SK-N-MC (cell line): ENCODE measurements around the gene CDH1.

ENCODE experiments used
- EZH2 ChIP-seq: fragments of 200-600 bp; sonication (generic); IDR thresholded peaks from one replicate; pipeline ENCODE4 v1.6.1; 2017; ENCODE audit warnings: antibody characterized with exemption
- FOXP2 ChIP-seq: optimal IDR thresholded peaks from 2 replicates; pipeline ENCODE3; 2011; ENCODE audit warnings: mild to moderate bottlenecking, moderate library complexity; ENCODE audit not compliant: insufficient read depth; ENCODE audit errors: extremely low read length, control extremely low read depth
- POLR2AphosphoS5 ChIP-seq: IDR thresholded peaks from 2 replicates; pipeline ENCODE4 v1.6.1; 2012; ENCODE audit warnings: mild to moderate bottlenecking, low read depth, low read length, borderline replicate concordance

DNA sequence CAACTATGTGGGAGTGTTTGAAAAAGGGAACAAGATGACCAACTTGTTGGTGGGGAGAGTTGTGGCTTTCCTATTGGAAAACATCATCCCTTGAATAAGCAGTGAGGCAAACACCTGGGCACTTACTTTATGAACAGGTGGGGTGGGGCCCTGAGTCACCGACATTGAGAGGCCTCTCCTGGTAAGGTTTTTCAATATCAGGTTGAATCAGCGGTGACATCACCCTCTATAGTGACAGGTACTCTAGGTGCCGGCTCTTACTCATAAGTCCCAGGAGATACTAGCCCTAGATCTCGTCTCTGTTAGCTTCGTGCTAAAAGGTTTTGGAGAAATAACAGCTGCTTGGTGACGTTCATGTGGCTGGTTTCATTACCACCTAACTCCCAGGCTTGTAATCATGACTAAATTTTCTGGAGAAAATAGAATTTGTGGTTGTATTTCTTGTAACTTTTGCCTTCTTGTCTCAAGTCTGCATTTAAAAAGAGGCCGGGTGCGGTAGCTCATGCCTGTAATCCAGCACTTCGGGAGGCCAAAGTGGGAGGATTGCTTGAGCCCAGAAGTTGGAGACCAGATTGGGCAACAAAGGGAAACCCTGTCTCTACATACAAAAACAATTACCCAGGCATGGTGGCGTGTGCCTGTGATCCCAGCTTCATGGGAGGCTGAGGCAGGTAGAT, 19.3 kb downstream of the CDH1 start:
- TF ChIP-seq EZH2 (no peak), POLR2AphosphoS5 (no peak), FOXP2 (no peak)
